HG02571 (cell line): Measurements from ENCODE around the gene NFE2L3.

Experiments used
- ATAC-seq: cut with Tn5 transposase; IDR thresholded peaks from one replicate; pipeline ENCODE4 v1.9.1; 2021; ENCODE audit warnings: mild to moderate bottlenecking, moderate library complexity; ENCODE audit not compliant: unreplicated experiment

NFE2L3 gene

DNA sequence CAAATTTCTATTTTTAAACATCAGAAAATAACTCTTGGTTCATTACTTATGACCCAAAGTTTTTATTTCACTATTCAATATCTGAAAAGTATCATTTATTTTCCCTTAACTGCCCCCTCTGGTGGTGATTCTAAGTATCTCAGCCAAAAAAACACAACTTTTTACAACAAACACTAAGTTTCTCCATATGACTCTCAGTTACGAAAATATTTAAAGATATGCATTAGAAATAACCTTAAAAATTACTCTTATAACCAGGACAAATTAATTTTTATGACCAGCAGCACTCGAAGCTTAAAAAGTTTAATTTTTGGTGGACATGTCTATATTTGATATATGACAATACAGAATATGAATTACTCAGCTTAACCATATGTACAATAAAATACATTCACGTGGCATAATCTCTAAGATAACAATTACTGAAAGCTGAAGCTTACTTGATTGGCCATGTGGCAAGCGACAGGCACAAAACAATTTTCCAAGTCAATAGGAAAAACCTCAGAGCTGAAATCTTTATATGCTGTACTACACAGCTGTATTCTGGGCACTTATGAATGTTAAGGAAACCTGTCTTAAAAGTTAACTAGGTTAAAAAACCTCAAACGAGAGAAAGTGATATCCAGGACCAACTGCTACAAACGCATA is 46.3 kb downstream of the NFE2L3 start:
- no peak for ATAC-seq

DNA sequence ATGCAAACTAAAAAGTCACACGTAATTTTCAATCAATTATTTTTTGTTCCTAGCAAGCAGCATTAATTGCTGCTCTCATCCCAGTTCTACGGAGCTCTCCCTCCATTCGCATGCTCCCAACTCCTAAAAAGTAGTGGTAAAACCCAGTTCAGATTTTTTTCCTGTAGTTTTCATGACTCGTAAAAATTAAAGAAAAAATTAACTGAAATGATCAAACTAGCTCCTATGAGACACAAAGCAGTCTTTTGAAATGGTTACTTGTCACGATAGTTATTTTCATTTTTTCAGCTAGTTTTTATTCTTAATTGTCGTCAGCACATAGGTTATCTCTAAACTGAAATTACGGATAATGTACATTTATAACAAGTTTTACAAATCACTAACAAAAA is 46.8 kb downstream of the NFE2L3 start:
- no peak for ATAC-seq

DNA sequence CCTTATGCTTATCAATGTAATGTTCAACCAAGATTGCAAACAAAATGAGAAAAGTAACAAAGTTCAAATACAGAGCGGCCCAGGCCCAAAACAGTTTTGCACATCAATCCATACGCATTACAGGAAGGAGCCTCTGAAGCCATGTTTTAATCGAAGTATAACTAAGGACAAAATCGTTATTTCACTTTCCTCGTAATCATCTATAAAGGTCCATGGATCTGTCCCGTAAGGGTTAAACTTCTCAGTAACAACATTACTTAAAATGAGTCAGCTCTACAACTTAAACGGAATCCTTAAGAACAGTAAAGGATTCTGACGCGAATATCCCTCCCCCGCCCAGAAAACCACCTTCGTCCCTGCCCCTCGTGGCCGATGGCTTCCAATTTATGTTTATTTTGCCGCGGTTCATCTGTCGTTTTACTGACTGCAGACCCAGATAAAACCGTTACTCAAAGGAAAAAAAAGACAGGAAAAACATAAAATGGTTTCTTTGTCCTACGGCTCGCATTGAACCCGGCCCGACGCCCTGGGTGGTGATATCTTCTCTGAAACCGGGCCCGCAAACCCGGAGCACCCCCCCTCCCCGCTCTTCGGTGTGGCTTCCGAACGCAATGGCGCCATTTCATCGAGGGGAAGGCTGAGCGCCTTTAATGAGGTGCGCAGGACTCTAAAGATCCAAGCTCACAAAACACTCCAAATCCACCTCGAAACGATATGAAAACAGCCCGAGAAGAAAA is 47.5 kb downstream of the NFE2L3 start:
- ATAC-seq = no peak

DNA sequence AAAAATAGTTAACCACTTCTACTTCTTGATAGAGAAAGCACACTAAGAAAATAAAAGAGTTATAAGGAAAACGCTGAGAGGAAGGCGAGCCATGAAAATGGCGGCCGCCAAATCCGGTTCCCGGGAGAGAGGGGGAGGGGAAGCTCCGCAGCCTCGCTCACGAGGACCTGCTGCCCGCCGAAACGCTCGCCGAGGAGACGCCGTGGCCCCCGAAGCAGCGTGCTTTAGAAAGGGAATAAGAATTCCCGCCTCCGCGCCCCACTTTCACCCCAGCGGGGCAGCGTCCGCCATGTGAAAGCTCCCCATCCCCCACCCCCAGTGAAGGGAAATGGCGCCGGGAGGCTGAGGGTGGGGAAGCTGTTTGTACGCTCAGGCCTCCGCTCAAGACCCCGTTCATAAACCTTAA is 48.0 kb downstream of the NFE2L3 start:
- ATAC-seq = no peak

DNA sequence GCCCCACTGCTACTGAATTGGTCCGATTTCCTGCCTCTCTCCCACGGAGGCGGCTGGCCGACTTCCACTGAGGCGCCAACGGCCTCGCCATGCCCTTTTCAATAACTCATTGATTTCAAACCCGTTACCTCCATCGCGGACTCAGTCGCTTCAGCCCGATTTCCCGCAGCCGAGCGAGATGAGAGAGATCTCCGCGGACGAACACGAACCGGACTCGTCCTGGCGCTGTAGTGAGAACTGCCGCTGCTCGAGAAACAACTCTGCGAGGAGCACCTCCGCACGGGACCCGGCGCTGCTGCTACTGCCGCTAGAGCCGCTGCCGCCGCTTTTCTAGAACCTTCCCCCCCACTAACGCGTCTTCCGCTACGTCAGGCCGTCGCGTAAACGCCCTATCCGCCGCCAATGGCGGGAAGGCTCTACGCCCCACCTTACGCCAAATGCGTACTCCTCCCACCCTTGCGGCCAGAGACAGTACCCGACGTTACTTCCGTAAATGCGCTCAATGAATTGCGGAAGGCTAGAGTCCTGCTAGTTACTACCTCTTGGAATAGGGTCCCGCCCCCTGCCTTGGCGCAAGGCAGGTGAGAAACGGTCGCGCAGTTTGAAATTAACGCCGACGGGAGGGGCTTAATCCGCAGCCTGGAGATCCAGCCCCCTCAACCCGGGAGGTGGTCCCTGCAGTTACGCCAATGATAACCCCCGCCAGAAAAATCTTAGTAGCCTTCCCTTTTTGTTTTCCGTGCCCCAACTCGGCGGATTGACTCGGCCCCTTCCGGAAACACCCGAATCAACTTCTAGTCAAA is 48.6 kb downstream of the NFE2L3 start, which contains the start of gene HNRNPA2B1:
HNRNPA2B1 (minus strand) TSS at position 303 of the 803 bp plus-strand sequence; CDS start at position 134, 169 bp downstream.
- ATAC-seq = peak; percentile 59

DNA sequence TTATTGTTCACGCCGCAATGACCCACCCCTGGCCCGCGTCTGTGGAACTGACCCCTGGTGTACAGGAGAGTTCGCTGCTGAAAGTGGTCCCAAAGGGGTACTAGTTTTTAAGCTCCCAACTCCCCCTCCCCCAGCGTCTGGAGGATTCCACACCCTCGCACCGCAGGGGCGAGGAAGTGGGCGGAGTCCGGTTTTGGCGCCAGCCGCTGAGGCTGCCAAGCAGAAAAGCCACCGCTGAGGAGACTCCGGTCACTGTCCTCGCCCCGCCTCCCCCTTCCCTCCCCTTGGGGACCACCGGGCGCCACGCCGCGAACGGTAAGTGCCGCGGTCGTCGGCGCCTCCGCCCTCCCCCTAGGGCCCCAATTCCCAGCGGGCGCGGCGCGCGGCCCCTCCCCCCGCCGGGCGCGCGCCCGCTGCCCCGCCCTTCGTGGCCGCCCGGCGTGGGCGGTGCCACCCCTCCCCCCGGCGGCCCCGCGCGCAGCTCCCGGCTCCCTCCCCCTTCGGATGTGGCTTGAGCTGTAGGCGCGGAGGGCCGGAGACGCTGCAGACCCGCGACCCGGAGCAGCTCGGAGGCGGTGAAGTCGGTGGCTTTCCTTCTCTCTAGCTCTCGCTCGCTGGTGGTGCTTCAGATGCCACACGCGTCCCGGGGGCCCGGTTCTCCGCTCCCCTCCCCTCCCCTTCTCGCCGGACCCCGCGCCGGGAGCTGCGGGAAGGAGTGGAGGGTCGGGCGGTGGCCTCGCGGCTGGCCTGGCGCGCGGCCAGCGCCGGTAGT is 49.4 kb downstream of the NFE2L3 start, which contains the start of gene CBX3:
CBX3 (plus strand) TSS at position 499 of the 772 bp plus-strand sequence. CDS start 1,254 bp downstream, outside the sequence.
- ATAC-seq = peak; percentile 39

DNA sequence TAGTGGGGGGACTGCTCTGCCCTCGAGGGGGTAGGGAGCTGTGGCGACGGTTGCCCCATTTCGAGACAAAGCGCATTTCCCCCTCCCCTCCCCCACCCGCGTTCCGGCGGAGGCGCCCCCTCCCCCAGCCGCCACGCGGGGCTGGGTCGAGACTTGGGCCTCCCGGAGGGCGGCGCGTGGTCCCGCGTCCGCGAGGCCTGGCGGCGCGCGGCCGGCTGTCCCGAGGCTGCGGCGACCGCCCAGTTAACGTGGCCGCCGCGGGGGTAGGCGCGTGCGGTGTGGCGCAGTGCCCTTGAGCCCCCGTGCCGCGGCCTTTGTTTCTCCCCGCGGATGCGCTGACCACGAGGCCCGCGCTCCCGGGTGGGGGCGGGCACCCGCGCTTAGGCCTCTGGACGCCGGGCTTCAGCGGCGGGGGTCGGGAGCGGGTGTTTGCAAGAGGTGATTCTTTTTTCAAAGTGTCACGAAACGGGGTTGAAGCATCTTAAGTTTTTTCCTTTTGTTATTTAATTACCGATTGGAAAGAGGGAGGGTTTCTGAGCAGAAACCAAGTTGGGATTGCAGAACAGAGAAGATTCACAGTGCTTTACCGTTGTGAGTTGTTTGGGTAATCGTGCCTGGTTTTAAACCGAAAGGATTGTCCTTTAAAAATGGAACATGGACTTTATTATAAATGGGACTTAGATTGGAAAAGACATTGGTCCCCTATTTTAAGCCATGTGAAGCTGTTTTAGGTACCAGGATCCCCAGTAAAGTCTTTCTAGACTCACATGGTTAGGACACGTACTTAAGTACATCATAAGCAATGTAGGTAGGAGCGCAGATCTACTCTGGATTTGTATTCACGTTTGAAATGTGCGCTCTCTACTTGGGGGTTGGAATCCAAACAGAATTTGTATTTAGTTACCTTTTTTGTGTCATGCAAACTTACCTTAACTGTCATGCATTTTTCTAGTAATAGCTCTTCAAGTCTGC is 50.3 kb downstream of the NFE2L3 start:
- ATAC-seq = no peak

DNA sequence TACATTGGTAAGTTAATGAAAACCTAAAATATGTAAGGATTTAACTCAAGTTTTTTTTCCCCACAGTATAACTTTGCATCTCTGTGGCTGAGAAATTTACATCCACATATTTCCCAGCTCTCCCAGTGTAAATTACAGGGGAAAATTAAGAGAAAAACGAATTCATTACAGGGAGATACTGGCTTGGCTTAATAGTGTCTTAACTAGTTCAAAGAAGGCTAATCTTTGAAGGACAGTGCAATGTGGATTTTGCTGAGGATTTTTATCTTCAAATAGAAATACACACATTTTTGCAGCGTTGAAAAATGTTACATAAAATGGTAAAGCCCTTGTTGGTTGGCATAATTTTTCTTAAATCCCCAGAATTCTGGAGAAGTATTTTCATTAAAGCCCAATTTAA is 51.0 kb downstream of the NFE2L3 start:
- ATAC-seq = no peak

DNA sequence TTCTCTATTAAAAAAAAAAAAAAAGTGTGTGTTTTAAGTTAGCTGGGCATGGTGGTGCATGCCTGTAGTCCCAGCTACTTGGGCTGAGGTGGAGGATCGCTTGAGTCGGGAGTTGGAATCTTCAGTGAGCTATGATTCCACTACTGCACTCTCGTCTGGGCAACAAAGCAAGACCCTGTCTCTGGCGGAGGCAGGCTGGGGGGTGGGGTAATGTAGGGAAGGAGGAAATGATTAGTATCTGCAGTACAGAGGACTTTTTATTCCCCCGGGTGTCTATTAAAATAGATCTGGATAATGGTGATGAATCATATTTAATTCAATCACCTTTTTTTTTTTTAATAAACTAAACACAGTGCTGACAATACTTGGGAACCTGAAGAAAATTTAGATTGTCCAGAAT is 56.0 kb downstream of the NFE2L3 start:
- ATAC-seq = no peak

DNA sequence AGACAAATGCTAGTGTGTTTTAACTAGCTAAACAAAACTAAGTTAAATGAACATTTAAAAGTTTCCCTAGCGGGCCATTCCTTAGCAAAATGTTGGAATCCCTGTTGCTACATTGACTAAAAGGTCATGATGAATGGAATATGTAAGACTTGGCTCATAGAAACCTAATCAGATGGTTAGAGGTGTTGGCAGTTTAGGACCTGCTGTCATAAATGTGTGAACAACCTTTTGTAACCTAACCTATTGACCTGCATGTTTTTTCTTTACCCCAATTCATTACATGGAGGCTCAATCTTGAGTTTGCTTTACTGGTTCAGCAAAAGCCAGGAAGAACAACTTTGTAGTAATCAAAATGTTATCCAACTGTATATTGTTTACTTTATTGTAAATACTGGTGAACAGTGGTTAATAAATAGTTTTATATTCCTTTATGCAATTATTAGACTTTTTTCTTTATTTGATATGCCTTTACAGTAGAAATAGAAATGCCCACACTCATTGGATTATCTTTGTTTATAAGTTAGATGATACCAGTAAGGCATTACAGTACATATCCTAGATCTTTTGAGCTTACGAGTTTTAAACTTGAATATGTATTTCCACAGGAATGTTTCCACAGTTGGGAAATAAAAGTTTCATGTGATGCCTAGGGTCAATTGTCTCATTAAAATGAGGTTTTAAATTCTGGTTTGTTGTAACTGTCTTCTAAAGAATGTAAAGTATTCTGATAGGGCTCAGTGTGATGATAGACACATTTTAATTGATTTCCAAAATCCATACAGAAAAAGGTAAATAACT is 61.1 kb downstream of the NFE2L3 start:
- no peak for ATAC-seq

DNA sequence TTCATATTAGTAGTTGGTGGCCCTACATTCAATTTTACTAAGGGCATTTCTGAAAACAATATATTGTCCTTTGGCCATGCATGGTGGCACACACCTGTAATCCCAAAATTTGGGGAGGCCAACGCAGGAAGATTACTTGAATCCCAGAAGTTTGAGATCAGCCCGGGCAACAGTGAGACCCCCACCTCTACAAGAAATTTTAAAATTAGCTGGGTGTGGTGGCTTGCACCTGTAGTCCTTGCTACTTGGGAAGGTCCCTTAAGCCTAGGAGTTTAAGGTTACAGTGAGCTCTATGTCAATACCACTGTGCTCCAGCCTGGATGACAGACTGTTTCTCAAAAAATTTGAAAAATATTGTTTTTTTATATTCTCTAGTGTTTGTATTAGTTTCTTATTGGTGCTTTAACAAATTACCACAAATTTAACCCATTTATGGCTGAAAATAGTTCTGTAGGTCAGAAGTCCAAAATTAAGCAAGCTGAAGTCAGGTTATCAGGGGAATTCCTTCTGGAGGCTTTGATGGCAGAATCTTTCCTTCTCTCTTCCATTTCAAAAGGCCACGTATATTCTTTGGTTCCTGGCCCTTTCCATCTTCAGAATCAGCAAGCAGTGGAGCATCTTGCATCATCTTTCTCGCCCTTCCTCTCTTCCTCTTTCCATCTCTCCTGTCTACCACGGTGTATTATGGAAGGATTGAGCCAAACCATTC is 62.0 kb downstream of the NFE2L3 start:
- ATAC-seq = no peak

DNA sequence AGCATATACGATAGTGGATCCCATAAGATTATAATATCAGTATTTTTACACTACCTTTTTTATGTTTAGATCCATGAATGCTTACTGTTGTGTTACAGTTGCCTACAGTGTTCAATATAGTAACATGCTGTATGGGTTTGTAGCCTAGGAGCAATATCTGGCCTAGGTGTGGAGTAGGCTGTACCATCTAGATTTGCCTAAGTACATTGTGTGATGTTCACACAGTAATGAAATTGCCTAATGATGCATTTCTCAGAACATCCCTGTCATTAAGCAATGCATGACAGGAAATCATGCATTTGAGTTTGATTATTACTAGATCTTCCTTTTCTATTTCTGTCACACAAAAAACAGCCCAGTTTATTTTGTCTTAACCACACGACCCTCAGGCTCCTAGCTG is 64.1 kb downstream of the NFE2L3 start:
- ATAC-seq = no peak

DNA sequence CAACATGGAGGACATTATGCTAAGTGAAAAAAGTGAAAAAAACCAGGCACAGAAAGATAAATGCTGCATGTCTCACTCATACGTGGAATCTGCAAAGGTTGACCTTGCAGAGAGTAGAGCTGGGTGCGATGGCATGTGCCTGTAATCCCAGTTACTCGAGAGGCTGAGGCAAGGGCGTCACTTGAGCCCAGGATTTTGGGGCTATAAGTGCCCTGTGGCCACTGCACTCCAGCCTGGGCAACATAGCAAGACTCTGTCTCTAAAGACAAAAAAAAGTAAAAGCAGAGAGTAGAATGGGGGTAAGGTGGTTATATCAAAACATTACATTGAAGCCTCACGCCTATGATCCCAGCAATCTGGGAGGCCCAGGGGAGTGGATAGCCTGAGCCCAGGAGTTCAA is 72.4 kb downstream of the NFE2L3 start:
- ATAC-seq = no peak

DNA sequence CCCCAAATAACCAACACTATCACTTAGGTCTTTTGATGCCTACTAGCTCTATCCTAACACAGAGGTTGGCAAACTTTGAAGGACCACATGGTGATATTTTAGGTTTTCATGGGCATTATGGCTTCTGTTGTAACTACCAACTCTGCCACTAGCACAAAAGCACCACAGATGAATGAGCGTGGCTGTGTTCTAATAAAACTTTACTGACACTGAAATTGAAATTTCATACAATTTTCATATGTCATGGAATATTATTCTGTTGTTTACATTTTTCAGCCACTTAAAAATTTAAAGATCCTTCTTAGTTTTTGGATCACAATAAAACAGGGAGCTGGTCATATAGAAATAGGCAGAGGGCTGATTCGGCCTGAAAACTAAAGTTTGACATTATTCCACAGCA is 76.0 kb downstream of the NFE2L3 start:
- ATAC-seq = no peak

DNA sequence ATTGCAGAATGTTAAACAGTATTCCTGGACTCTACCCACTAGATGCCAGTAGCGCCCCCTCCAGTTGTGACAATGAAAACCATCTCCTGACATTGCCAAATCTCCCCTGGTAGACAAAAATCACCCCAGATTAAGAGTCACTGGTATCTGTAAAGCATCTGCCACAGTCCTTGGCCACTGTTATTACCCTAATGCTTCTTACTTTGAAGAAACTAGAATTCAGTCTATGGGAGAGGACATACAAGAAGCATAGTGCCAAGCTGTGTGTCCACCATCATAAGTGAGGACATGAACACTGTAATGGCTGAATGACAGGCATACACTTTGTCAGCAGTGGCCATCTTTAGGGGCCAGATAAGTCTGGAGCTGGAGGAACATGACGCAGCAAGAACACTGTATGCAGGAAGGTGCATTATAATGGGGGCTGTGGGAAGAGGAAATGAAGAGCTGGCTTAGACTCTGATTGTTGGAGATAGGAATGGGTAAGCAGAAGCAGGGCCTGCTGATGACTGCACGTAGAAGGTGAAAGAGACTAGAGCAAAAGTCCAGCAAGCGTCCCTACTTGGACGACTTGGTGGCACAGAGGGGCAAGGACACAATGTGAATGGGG is 82.0 kb downstream of the NFE2L3 start:
- no peak for ATAC-seq
